Ovary (tissue), 9 donors: ENCODE measurements around the gene LDLRAD4. TPM values are rescaled to one million over a fixed set of nuclear protein-coding genes. Genes with fewer than 3 reads are reported as not detected.

Source experiments
- DNase-seq, 5 donors: peaks; one replicate each; pipeline ENCODE4 v3.0.0-alpha.2; 2019 to 2020
- H3K27ac ChIP-seq, 2 donors: fragments of 200-600 bp; one replicate each; pipeline versions ENCODE4 v1.5.1 to v1.8.0; 2019 to 2022
- H3K27me3 ChIP-seq: fragments of 200-600 bp; one replicate; pipeline ENCODE4 v1.8.0; 2022
- H3K36me3 ChIP-seq: fragments of 200-600 bp; sonication (generic); one replicate; pipeline ENCODE4 v1.5.1; 2019
- H3K4me1 ChIP-seq: one replicate; pipeline ENCODE4 v1.8.1; 2013; ENCODE audit warnings: mild to moderate bottlenecking, moderate library complexity; ENCODE audit not compliant: insufficient read depth
- H3K4me3 ChIP-seq: fragments of 200-600 bp; sonication (generic); one replicate; pipeline ENCODE4 v1.5.1; 2017
- H3K9me3 ChIP-seq, 2 donors: fragments of 200-600 bp in 1 of 2; sonication (generic) in 1 of 2; one replicate each; pipeline versions ENCODE4 v1.5.1 to v1.8.1; 2013 to 2019; ENCODE audit warnings: mild to moderate bottlenecking in 1 of 2, moderate library complexity in 1 of 2
- CTCF ChIP-seq, 3 donors: fragments of 450-650 bp in 2 of 3; fragments of 200-600 bp in 1 of 3; IDR thresholded peaks; one replicate each; pipeline versions ENCODE4 v1.5.1 to v1.8.0; 2016 to 2022; ENCODE audit warnings: antibody characterized with exemption in 3 of 3, mild to moderate bottlenecking in 1 of 3
- EP300 ChIP-seq: sonication (generic); formaldehyde crosslinking; IDR thresholded peaks from one replicate; pipeline ENCODE4 v1.6.1; 2017; ENCODE audit warnings: antibody characterized with exemption
- POLR2A ChIP-seq: fragments of 450-650 bp; IDR thresholded peaks from one replicate; pipeline ENCODE4 v1.6.1; 2017; ENCODE audit warnings: antibody characterized with exemption, mild to moderate bottlenecking, moderate library complexity
- WGBS, 3 donors: extraction: QIAGEN DNeasy Blood & Tissue Kit in 1 of 3; methylation state at CpG; one replicate each; pipeline versions ENCODE4 v1.1.5 to v1.1.7; 2013 to 2017; 5-methylcytosine and 5-hydroxymethylcytosine counted together
- intact Hi-C, 4 donors: fragments of 100-400 bp; cut with DNase I; formaldehyde crosslinking; loops; one replicate each; pipeline versions ENCODE4 v1.11.0 to v1.15.1; 2022 to 2023
- polyA plus RNA-seq, 2 donors: library from polyadenylated mRNA; stranded (reverse); fragments of 200-250 nt in 1 of 2; fragments of 350-450 nt in 1 of 2; fragmentation: Illumina TruSeq in 1 of 2; extraction: RNeasy Lipid Tissue Mini Kit (QIAGEN cat#74804) in 1 of 2; gene quantifications; one replicate each; pipeline ENCODE4 v1.2.3, GENCODE V29; 2013 to 2014
- total RNA-seq, 7 donors: library from RNA; depleted of rRNA in 2 of 7; stranded (reverse); fragments of >200 nt in 2 of 7; fragmentation: NEBNext Ultra II Directional in 3 of 7; extraction: Animal tissue kit (Norgen Biotek cat#: 25700) in 3 of 7; gene quantifications; one replicate each; pipeline versions ENCODE4 v1.1.0 to v1.2.4, GENCODE V29; 2016 to 2023
- donor health status: DM: no; HTN: no; CAD: no; lungs with moderate emphysema.
- donor health status: DM: no; HTN: no; CAD: no.
- donor health status: Bipolar disorder and iron deficiency.
- donor health status: DM: yes; HTN: yes; CAD: no.
- donor health status: DM: no; HTN: no; CAD: no.
- donor health status: DM: yes; HTN: yes; CAD: no.

Gene LDLRAD4
- total and polyA plus RNA-seq, 9 donors, result 2.3 to 31.6 (median 8.3) TPM

- H3K4me1 ChIP-seq, result no peaks in the 10 kb centered on the region
- no peak overlapping the region for H3K27ac ChIP-seq
- no peak overlapping the region for H3K4me3 ChIP-seq
- TF ChIP-seq CTCF (IDR thresholded peaks at IDR 0.05) (no peak), EP300 (no peak), POLR2A (no peak)
- intact Hi-C loops, result no loop called here
- no peaks in the 10 kb centered on the region for H3K36me3 ChIP-seq
- DNase-seq, result no peak
- H3K9me3 ChIP-seq, result no peaks in the 10 kb centered on the region
- no peaks in the 10 kb centered on the region for H3K27me3 ChIP-seq
- WGBS, 3 donors, result 91 to 95% (median 94%) methylated on average over 23 of the region's 23 CpGs
Measured at GRCh38 chr18:13233787-13234783, 15.5 kb downstream of the LDLRAD4 start.

- TF ChIP-seq POLR2A, result no peak
- H3K9me3 ChIP-seq, result no peaks in the 10 kb centered on the region
- H3K4me1 ChIP-seq, result no peaks in the 10 kb centered on the region
- intact Hi-C loops, result no loop called here
- WGBS, 3 donors, result 42 to 48% (median 46%) methylated on average over 6 of the region's 6 CpGs
- H3K4me3 ChIP-seq, result no peak overlapping the region
- DNase-seq, result no peak
- no peaks in the 10 kb centered on the region for H3K27me3 ChIP-seq
- H3K27ac ChIP-seq, result no peak overlapping the region
- no peaks in the 10 kb centered on the region for H3K36me3 ChIP-seq
Measured at GRCh38 chr18:13235421-13235831, 16.9 kb downstream of the LDLRAD4 start.

- Histone ChIP-seq H3K36me3 (no peaks in the 10 kb centered on the region), H3K4me1 (no peaks in the 10 kb centered on the region), H3K4me3 (no peak overlapping the region), H3K9me3 (no peaks in the 10 kb centered on the region), H3K27ac (no peak overlapping the region), H3K27me3 (no peaks in the 10 kb centered on the region)
- WGBS, 3 donors, result 22 to 28% (median 27%) methylated on average over 8 of the region's 8 CpGs
- no peak for TF ChIP-seq CTCF (IDR thresholded peaks at IDR 0.05)
- DNase-seq, result peak in 1 of 5 donors; percentile 64
- intact Hi-C loops, result no loop called here
Measured at GRCh38 chr18:13235981-13236380, 17.4 kb downstream of the LDLRAD4 start.

GRCh38 chr18:13236411-13236810, 17.9 kb downstream of the LDLRAD4 start:
- no peak overlapping the region for H3K27ac ChIP-seq
- 83 to 84% (median 84%) methylated on average over 9 of the region's 9 CpGs for WGBS, 3 donors
- DNase-seq, result no peak
- intact Hi-C loops, result no loop called here
- no peaks in the 10 kb centered on the region for H3K9me3 ChIP-seq
- no peaks in the 10 kb centered on the region for H3K27me3 ChIP-seq
- H3K4me1 ChIP-seq, result no peaks in the 10 kb centered on the region
- no peaks in the 10 kb centered on the region for H3K36me3 ChIP-seq
- no peak overlapping the region for H3K4me3 ChIP-seq
- TF ChIP-seq EP300 (no peak), CTCF (IDR thresholded peaks at IDR 0.05) (no peak), POLR2A (no peak)

GRCh38 chr18:13237073-13237472, 18.5 kb downstream of the LDLRAD4 start:
- H3K27me3 ChIP-seq, result no peaks in the 10 kb centered on the region
- no peak overlapping the region for H3K27ac ChIP-seq
- H3K36me3 ChIP-seq, result no peaks in the 10 kb centered on the region
- no peaks in the 10 kb centered on the region for H3K4me1 ChIP-seq
- TF ChIP-seq POLR2A (no peak), EP300 (no peak), CTCF (IDR thresholded peaks at IDR 0.05) (no peak)
- 88 to 89% (median 88%) methylated on average over 7 of the region's 7 CpGs for WGBS, 3 donors
- H3K4me3 ChIP-seq, result no peak overlapping the region
- intact Hi-C loops, result no loop called here
- no peaks in the 10 kb centered on the region for H3K9me3 ChIP-seq
- no peak for DNase-seq
